ENCODE results near the gene ABCA4. TPM values are rescaled to one million over a fixed set of nuclear protein-coding genes. Genes with fewer than 3 reads are reported as not detected.
"Not testable (repeated sequence)": the region's sequence is repeated elsewhere in the genome, so short reads cannot be mapped to it uniquely, and the experiment has no call there.

Gene ABCA4
- total and polyA plus RNA-seq, 7 donors, result 0.03 to 0.32 (median 0.09) TPM; not detected in 2

- no peak overlapping the region for H3K4me3 ChIP-seq
- ATAC-seq (no peak), DNase-seq (no peak)
- TF ChIP-seq, protein P1, sequence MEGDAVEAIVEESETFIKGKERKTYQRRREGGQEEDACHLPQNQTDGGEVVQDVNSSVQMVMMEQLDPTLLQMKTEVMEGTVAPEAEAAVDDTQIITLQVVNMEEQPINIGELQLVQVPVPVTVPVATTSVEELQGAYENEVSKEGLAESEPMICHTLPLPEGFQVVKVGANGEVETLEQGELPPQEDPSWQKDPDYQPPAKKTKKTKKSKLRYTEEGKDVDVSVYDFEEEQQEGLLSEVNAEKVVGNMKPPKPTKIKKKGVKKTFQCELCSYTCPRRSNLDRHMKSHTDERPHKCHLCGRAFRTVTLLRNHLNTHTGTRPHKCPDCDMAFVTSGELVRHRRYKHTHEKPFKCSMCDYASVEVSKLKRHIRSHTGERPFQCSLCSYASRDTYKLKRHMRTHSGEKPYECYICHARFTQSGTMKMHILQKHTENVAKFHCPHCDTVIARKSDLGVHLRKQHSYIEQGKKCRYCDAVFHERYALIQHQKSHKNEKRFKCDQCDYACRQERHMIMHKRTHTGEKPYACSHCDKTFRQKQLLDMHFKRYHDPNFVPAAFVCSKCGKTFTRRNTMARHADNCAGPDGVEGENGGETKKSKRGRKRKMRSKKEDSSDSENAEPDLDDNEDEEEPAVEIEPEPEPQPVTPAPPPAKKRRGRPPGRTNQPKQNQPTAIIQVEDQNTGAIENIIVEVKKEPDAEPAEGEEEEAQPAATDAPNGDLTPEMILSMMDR (IDR thresholded peaks at IDR 0.05), result no peak
- H3K4me1 ChIP-seq, result no peaks in the 10 kb centered on the region
- WGBS, 3 donors, result 76 to 81% (median 76%) methylated on average over 10 of the region's 10 CpGs
- H3K27ac ChIP-seq, result no peak overlapping the region
- intact Hi-C loops (cut with DNase I), result no loop called here
- no peaks in the 10 kb centered on the region for H3K36me3 ChIP-seq (ENCODE audit: insufficient read depth in 1 of 2, low read depth in 1 of 2)
- H3K9me3 ChIP-seq, result no peaks in the 10 kb centered on the region
- H3K27me3 ChIP-seq (ENCODE audit: insufficient read depth in 3 of 3, low read length in 2 of 3), result no peaks in the 10 kb centered on the region
Measured at GRCh38 chr1:93992954-93993353, 128.0 kb downstream of the ABCA4 start.

GRCh38 chr1:93992190-93992589 is 128.8 kb downstream of the ABCA4 start:
- ATAC-seq, result no peak
- H3K4me3 ChIP-seq, result no peak overlapping the region
- DNase-seq, result no peak
- no peaks in the 10 kb centered on the region for H3K9me3 ChIP-seq
- H3K27me3 ChIP-seq (ENCODE audit: insufficient read depth in 3 of 3, low read length in 2 of 3), result no peaks in the 10 kb centered on the region
- H3K36me3 ChIP-seq (ENCODE audit: insufficient read depth in 1 of 2, low read depth in 1 of 2), result no peaks in the 10 kb centered on the region
- H3K4me1 ChIP-seq, result no peaks in the 10 kb centered on the region
- TF ChIP-seq, protein P1 (IDR thresholded peaks at IDR 0.05), result no peak
- intact Hi-C loops (cut with DNase I), result no loop called here
- 91 to 93% (median 91%) methylated on average over 8 of the region's 8 CpGs for WGBS, 3 donors
- H3K27ac ChIP-seq, result no peak overlapping the region

DNA sequence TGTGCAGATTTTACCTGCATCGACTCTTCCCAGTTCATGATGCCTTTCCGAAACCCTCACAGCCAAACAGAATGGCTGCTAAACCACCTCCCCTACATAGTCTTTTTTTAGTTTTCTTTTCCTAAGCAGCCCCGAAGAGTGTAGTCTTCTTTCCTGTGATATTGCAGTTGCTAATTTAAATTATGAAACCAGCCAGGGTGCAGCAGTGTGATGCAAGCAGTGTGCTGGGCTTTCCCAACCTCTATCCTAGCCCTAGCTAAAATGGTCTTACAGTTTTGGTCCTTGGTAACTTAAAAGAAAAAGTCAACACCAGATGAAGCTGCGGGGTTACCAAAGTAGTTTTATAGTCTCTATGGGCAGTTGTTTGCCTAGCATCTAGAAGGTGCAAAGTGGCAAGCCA is 129.7 kb downstream of the ABCA4 start:
- intact Hi-C loops (cut with DNase I), result no loop called here
- 80 to 91% (median 87%) methylated on average over 4 of the region's 4 CpGs for WGBS, 3 donors
- H3K4me1 ChIP-seq, result no peaks in the 10 kb centered on the region
- TF ChIP-seq, protein P1 (IDR thresholded peaks at IDR 0.05), result no peak
- no peak overlapping the region for H3K4me3 ChIP-seq
- no peak overlapping the region for H3K27ac ChIP-seq
- no peaks in the 10 kb centered on the region for H3K36me3 ChIP-seq (ENCODE audit: insufficient read depth in 1 of 2, low read depth in 1 of 2)
- no peaks in the 10 kb centered on the region for H3K9me3 ChIP-seq
- no peak for DNase-seq
- H3K27me3 ChIP-seq (ENCODE audit: insufficient read depth in 3 of 3, low read length in 2 of 3), result no peaks in the 10 kb centered on the region
- ATAC-seq, result no peak

- 70 to 82% (median 70%) methylated on average over 3 of the region's 3 CpGs for WGBS, 3 donors
- H3K27me3 ChIP-seq (ENCODE audit: insufficient read depth in 3 of 3, low read length in 2 of 3); H3K36me3 ChIP-seq (ENCODE audit: insufficient read depth in 1 of 2, low read depth in 1 of 2); intact Hi-C loops (cut with DNase I); H3K27ac ChIP-seq; ATAC-seq; H3K4me3 ChIP-seq; H3K4me1 ChIP-seq; DNase-seq; H3K9me3 ChIP-seq: not testable (repeated sequence)
Measured at GRCh38 chr1:93990477-93990876, 130.5 kb downstream of the ABCA4 start.

- WGBS, 3 donors, result 83 to 95% (median 91%) methylated on average over 5 of the region's 5 CpGs
- H3K36me3 ChIP-seq (ENCODE audit: insufficient read depth in 1 of 2, low read depth in 1 of 2), result no peaks in the 10 kb centered on the region
Measured at GRCh38 chr1:93990010-93990409, 130.9 kb downstream of the ABCA4 start.

More at GRCh38 chr1:93990010-93990409, 130.9 kb downstream of the ABCA4 start:
- H3K27me3 ChIP-seq (ENCODE audit: insufficient read depth in 3 of 3, low read length in 2 of 3), result no peaks in the 10 kb centered on the region
- no peak overlapping the region for H3K27ac ChIP-seq
- intact Hi-C loops (cut with DNase I), result no loop called here
- no peaks in the 10 kb centered on the region for H3K9me3 ChIP-seq
- H3K4me1 ChIP-seq, result no peaks in the 10 kb centered on the region
- H3K4me3 ChIP-seq, result no peak overlapping the region
- no peak for DNase-seq
- TF ChIP-seq, protein P1 (IDR thresholded peaks at IDR 0.05), result no peak
- no peak for ATAC-seq
